HepG2 (cell line): ENCODE data around the gene FSD1. TPM values are rescaled to one million over a fixed set of nuclear protein-coding genes. Genes with fewer than 3 reads are reported as not detected.

Source experiments
- BRD4 ChIP-seq: sonication (generic); formaldehyde crosslinking; IDR thresholded peaks from 2 replicates; pipeline ENCODE4 v1.4.0; 2020; ENCODE audit warnings: missing genetic modification reagents
- CBX2 ChIP-seq, 2 experiments: fragments of 200-600 bp in 1 of 2; sonication (generic); formaldehyde crosslinking in 1 of 2; IDR thresholded peaks; 2 replicates each; pipeline versions ENCODE4 v1.7.0 to v1.8.1; 2018 to 2022; ENCODE audit warnings: low read depth in 2 of 2, low read length in 1 of 2, mild to moderate bottlenecking in 1 of 2, missing genetic modification reagents in 1 of 2
- IKZF5 ChIP-seq: IDR thresholded peaks from 2 replicates; pipeline ENCODE4 v1.6.1; 2018; ENCODE audit warnings: missing genetic modification reagents, mild to moderate bottlenecking, missing compliant biosample characterization
- JDP2 ChIP-seq: sonication (generic); formaldehyde crosslinking; IDR thresholded peaks from 2 replicates; pipeline ENCODE4 v1.8.1; 2022; ENCODE audit warnings: missing genetic modification reagents, borderline replicate concordance
- KDM6A ChIP-seq: IDR thresholded peaks from 2 replicates; pipeline ENCODE4 v1.6.1; 2016; ENCODE audit warnings: low read depth
- MTA1 ChIP-seq: sonication (generic); formaldehyde crosslinking; IDR thresholded peaks from 2 replicates; pipeline ENCODE4 v1.4.0; 2020; ENCODE audit warnings: missing genetic modification reagents, mild to moderate bottlenecking, borderline replicate concordance
- MTF1 ChIP-seq: sonication (generic); formaldehyde crosslinking; IDR thresholded peaks from 2 replicates; pipeline ENCODE4 v1.5.0; 2020; ENCODE audit warnings: missing genetic modification reagents
- SRSF4 ChIP-seq: fragments of 200-400 bp; formaldehyde crosslinking; IDR thresholded peaks from one replicate; pipeline ENCODE4 v1.6.1; 2018; ENCODE audit warnings: mild to moderate bottlenecking, low read depth, low read length, moderate library complexity; ENCODE audit not compliant: poor library complexity, severe bottlenecking
- TOPORS ChIP-seq: sonication (generic); formaldehyde crosslinking; IDR thresholded peaks from 2 replicates; pipeline ENCODE4 v1.8.0; 2023; ENCODE audit warnings: mild to moderate bottlenecking, missing genetic modification reagents
- TP53 ChIP-seq: sonication (generic); formaldehyde crosslinking; conservative IDR thresholded peaks from 2 replicates; pipeline ENCODE4 v1.4.0; 2020; ENCODE audit warnings: missing genetic modification reagents
- ZMYM4 ChIP-seq: sonication (generic); formaldehyde crosslinking; IDR thresholded peaks from 2 replicates; pipeline ENCODE4 v1.8.1; 2023; ENCODE audit warnings: mild to moderate bottlenecking, missing genetic modification reagents
- ZNF143 ChIP-seq: sonication (generic); formaldehyde crosslinking; IDR thresholded peaks from 2 replicates; pipeline ENCODE4 v1.4.0; 2020; ENCODE audit warnings: missing genetic modification reagents
- ZNF224 ChIP-seq: sonication (generic); formaldehyde crosslinking; IDR thresholded peaks from 2 replicates; pipeline ENCODE4 v1.5.0; 2020; ENCODE audit warnings: mild to moderate bottlenecking, missing genetic modification reagents
- ZNF382 ChIP-seq: sonication (generic); formaldehyde crosslinking; IDR thresholded peaks from 2 replicates; pipeline ENCODE4 v1.5.0; 2020; ENCODE audit warnings: missing genetic modification reagents, mild to moderate bottlenecking, borderline replicate concordance
- ZNF678 ChIP-seq: sonication (generic); formaldehyde crosslinking; IDR thresholded peaks from 2 replicates; pipeline ENCODE4 v1.4.0; 2020; ENCODE audit warnings: mild to moderate bottlenecking, missing genetic modification reagents
- ZNF83 ChIP-seq: sonication (generic); formaldehyde crosslinking; IDR thresholded peaks from 2 replicates; pipeline ENCODE4 v1.4.0; 2020; ENCODE audit warnings: missing genetic modification reagents, mild to moderate bottlenecking, borderline replicate concordance
- ZSCAN22 ChIP-seq: sonication (generic); formaldehyde crosslinking; IDR thresholded peaks from 2 replicates; pipeline ENCODE4 v1.4.0; 2020; ENCODE audit warnings: mild to moderate bottlenecking, missing genetic modification reagents
- ZSCAN25 ChIP-seq: sonication (generic); formaldehyde crosslinking; IDR thresholded peaks from 2 replicates; pipeline ENCODE4 v1.8.0; 2022; ENCODE audit warnings: mild to moderate bottlenecking, missing genetic modification reagents
- polyA plus RNA-seq, 8 experiments: library from polyadenylated mRNA; depleted of rRNA in 3 of 8; stranded (reverse) in 7 of 8; unstranded in 1 of 8; fragments of >200 nt; fragmentation: Illumina TruSeq in 4 of 8; extraction: Trizol in 4 of 8; gene quantifications; 2 replicates each; pipeline versions ENCODE4 v1.2.1 to v1.2.3, GENCODE V29; 2011 to 2016; ENCODE audit warnings: low read depth in 4 of 8, missing spikeins in 1 of 8, mixed read lengths in 1 of 8; ENCODE audit not compliant: insufficient read depth in 1 of 8
- total RNA-seq, 5 experiments: library from RNA; depleted of rRNA; stranded (reverse); fragments of >200 nt; fragmentation: Illumina TruSeq; extraction: Trizol; gene quantifications; 2 replicates each; pipeline ENCODE4 v1.2.3, GENCODE V29; 2016; ENCODE audit warnings: low read depth in 1 of 5
- TF ChIP-seq, protein P1 (sequence below): sonication (generic); formaldehyde crosslinking; IDR thresholded peaks from 2 replicates; pipeline ENCODE4 v1.8.1; 2022; ENCODE audit warnings: low read depth, mild to moderate bottlenecking, missing genetic modification reagents
- TF ChIP-seq, protein P2 (sequence below): sonication (generic); formaldehyde crosslinking; IDR thresholded peaks from 2 replicates; pipeline ENCODE4 v1.9.0; 2021; ENCODE audit warnings: missing genetic modification reagents, borderline replicate concordance
- TF ChIP-seq, protein P3 (sequence below): sonication (generic); formaldehyde crosslinking; conservative IDR thresholded peaks from 2 replicates; pipeline ENCODE4 v1.8.0; 2022; ENCODE audit warnings: missing genetic modification reagents

FSD1 gene
- total and polyA plus RNA-seq, 2 of the 13 experiments (the other 11 are each of a cell fraction or from before 2014, with no cell fraction given), result 0.29 to 0.66 TPM

GRCh38 chr19:4342615-4343369 is 38.4 kb downstream of the FSD1 start (continued):
- TF ChIP-seq ZSCAN22 (CRISPR knock-in tag) (no peak), CBX2 (IDR thresholded peaks at IDR 0.05; ENCODE audit: low read depth, low read length) (no peak), CBX2 (CRISPR knock-in tag; IDR thresholded peaks at IDR 0.05; ENCODE audit: low read depth) (no peak), MTA1 (no peak), IKZF5 (CRISPR knock-in tag) (peak; percentile 79; the same call in 1 of the 2 replicates), ZMYM4 (CRISPR knock-in tag) (peak; percentile 54), ZNF224 (peak; percentile 93; the same call in 1 of the 2 replicates), JDP2 (no peak), ZNF143 (no peak), ZNF678 (no peak), ZNF382 (CRISPR knock-in tag) (no peak), KDM6A (peak; percentile 82), TP53 (CRISPR knock-in tag) (no peak), ZNF83 (no peak), SRSF4 (no peak), BRD4 (CRISPR knock-in tag) (no peak), ZSCAN25 (peak; percentile 78; the same call in 1 of the 2 replicates), TOPORS (no peak), MTF1 (no peak)
- TF ChIP-seq, protein P1, sequence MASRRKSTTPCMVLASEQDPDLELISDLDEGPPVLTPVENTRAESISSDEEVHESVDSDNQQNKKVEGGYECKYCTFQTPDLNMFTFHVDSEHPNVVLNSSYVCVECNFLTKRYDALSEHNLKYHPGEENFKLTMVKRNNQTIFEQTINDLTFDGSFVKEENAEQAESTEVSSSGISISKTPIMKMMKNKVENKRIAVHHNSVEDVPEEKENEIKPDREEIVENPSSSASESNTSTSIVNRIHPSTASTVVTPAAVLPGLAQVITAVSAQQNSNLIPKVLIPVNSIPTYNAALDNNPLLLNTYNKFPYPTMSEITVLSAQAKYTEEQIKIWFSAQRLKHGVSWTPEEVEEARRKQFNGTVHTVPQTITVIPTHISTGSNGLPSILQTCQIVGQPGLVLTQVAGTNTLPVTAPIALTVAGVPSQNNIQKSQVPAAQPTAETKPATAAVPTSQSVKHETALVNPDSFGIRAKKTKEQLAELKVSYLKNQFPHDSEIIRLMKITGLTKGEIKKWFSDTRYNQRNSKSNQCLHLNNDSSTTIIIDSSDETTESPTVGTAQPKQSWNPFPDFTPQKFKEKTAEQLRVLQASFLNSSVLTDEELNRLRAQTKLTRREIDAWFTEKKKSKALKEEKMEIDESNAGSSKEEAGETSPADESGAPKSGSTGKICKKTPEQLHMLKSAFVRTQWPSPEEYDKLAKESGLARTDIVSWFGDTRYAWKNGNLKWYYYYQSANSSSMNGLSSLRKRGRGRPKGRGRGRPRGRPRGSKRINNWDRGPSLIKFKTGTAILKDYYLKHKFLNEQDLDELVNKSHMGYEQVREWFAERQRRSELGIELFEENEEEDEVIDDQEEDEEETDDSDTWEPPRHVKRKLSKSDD (CRISPR knock-in tag), result peak; percentile 56; the same call in 1 of the 2 replicates
- TF ChIP-seq, protein P2, sequence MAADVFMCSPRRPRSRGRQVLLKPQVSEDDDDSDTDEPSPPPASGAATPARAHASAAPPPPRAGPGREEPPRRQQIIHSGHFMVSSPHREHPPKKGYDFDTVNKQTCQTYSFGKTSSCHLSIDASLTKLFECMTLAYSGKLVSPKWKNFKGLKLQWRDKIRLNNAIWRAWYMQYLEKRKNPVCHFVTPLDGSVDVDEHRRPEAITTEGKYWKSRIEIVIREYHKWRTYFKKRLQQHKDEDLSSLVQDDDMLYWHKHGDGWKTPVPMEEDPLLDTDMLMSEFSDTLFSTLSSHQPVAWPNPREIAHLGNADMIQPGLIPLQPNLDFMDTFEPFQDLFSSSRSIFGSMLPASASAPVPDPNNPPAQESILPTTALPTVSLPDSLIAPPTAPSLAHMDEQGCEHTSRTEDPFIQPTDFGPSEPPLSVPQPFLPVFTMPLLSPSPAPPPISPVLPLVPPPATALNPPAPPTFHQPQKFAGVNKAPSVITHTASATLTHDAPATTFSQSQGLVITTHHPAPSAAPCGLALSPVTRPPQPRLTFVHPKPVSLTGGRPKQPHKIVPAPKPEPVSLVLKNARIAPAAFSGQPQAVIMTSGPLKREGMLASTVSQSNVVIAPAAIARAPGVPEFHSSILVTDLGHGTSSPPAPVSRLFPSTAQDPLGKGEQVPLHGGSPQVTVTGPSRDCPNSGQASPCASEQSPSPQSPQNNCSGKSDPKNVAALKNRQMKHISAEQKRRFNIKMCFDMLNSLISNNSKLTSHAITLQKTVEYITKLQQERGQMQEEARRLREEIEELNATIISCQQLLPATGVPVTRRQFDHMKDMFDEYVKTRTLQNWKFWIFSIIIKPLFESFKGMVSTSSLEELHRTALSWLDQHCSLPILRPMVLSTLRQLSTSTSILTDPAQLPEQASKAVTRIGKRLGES (CRISPR knock-in tag), result no peak
- TF ChIP-seq, protein P3, sequence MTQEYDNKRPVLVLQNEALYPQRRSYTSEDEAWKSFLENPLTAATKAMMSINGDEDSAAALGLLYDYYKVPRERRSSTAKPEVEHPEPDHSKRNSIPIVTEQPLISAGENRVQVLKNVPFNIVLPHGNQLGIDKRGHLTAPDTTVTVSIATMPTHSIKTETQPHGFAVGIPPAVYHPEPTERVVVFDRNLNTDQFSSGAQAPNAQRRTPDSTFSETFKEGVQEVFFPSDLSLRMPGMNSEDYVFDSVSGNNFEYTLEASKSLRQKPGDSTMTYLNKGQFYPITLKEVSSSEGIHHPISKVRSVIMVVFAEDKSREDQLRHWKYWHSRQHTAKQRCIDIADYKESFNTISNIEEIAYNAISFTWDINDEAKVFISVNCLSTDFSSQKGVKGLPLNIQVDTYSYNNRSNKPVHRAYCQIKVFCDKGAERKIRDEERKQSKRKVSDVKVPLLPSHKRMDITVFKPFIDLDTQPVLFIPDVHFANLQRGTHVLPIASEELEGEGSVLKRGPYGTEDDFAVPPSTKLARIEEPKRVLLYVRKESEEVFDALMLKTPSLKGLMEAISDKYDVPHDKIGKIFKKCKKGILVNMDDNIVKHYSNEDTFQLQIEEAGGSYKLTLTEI (CRISPR knock-in tag), result no peak
